BLaER1 (cell line): ENCODE measurements around the gene EPHA10.
"Not testable (repeated sequence)": the region's sequence is repeated elsewhere in the genome, so short reads cannot be mapped to it uniquely, and the experiment has no call there.

Source experiments
- H3K27ac ChIP-seq: shearing (Covaris generic); formaldehyde crosslinking; 2 replicates; pipeline ENCODE4 v1.8.1; 2022
- H3K27me3 ChIP-seq: shearing (Covaris generic); formaldehyde crosslinking; 2 replicates; pipeline ENCODE4 v1.8.1; 2022
- H3K36me3 ChIP-seq: shearing (Covaris generic); formaldehyde crosslinking; 2 replicates; pipeline ENCODE4 v1.8.1; 2022
- H3K4me1 ChIP-seq: shearing (Covaris generic); formaldehyde crosslinking; 2 replicates; pipeline ENCODE4 v1.8.1; 2022
- H3K4me2 ChIP-seq: shearing (Covaris generic); formaldehyde crosslinking; 2 replicates; pipeline ENCODE4 v1.8.1; 2022
- H3K4me3 ChIP-seq: shearing (Covaris generic); formaldehyde crosslinking; 2 replicates; pipeline ENCODE4 v1.8.1; 2022
- H3K9ac ChIP-seq: shearing (Covaris generic); formaldehyde crosslinking; 2 replicates; pipeline ENCODE4 v1.8.1; 2022
- H3K9me3 ChIP-seq: shearing (Covaris generic); formaldehyde crosslinking; 2 replicates; pipeline ENCODE4 v1.8.1; 2022
- H4K20me1 ChIP-seq: shearing (Covaris generic); formaldehyde crosslinking; 2 replicates; pipeline ENCODE4 v1.8.1; 2022
- Cebpa-rat ChIP-seq: shearing (Covaris generic); IDR thresholded peaks from 2 replicates; pipeline ENCODE4 v1.8.1; 2022

EPHA10 gene

GRCh38 chr1:37797750-37798345 is 32.9 kb upstream of the EPHA10 start:
- Histone ChIP-seq H3K4me1 (peaks cover 18% of the 10 kb centered on the region), H3K27me3 (no peaks in the 10 kb centered on the region), H3K9ac (no peak overlapping the region), H3K4me2 (no peak overlapping the region), H3K36me3 (peaks cover 73% of the 10 kb centered on the region), H3K9me3 (no peaks in the 10 kb centered on the region), H3K27ac (no peak overlapping the region), H3K4me3 (no peak overlapping the region), H4K20me1 (peaks cover 62% of the 10 kb centered on the region)
- no peak for TF ChIP-seq Cebpa-rat

- Histone ChIP-seq H3K4me1 (peaks cover 20% of the 10 kb centered on the region), H3K9ac (peak overlapping the region; percentile 95), H3K27me3 (no peaks in the 10 kb centered on the region), H3K27ac (no peak overlapping the region), H3K4me3 (peak overlapping the region; percentile 90), H3K4me2 (peak overlapping the region; percentile 93), H3K36me3 (peaks cover 50% of the 10 kb centered on the region), H4K20me1 (peaks cover 39% of the 10 kb centered on the region), H3K9me3 (no peaks in the 10 kb centered on the region)
- TF ChIP-seq Cebpa-rat = no peak
Observed at GRCh38 chr1:37795340-37796125, 30.6 kb upstream of the EPHA10 start.

- Histone ChIP-seq H4K20me1 (peaks cover 30% of the 10 kb centered on the region), H3K27ac (peak overlapping the region; percentile 96), H3K4me1 (peaks cover 20% of the 10 kb centered on the region), H3K27me3 (no peaks in the 10 kb centered on the region), H3K4me2 (peak overlapping the region; percentile 93), H3K9ac (peak overlapping the region; percentile 95), H3K9me3 (no peaks in the 10 kb centered on the region), H3K36me3 (peaks cover 41% of the 10 kb centered on the region), H3K4me3 (peak overlapping the region; percentile 90)
- TF ChIP-seq Cebpa-rat = no peak
Observed at GRCh38 chr1:37794372-37795339, 29.7 kb upstream of the EPHA10 start.

- peak within 1 kb of the TSS; percentile 93 for H3K4me2 ChIP-seq
- peak within 1 kb of the TSS; percentile 96 for H3K27ac ChIP-seq
- no peaks in the 10 kb centered on the region for H3K9me3 ChIP-seq
- H3K27me3 ChIP-seq = no peaks in the 10 kb centered on the region
- peak within 1 kb of the TSS; percentile 90 for H3K4me3 ChIP-seq
- peaks cover 20% of the 10 kb centered on the region for H3K4me1 ChIP-seq
- peaks cover 34% of the 10 kb centered on the region for H3K36me3 ChIP-seq
- no peak for TF ChIP-seq Cebpa-rat
- peaks cover 22% of the 10 kb centered on the region for H4K20me1 ChIP-seq
- peak within 1 kb of the TSS; percentile 95 for H3K9ac ChIP-seq
Observed at GRCh38 chr1:37793773-37794371, 29.0 kb upstream of the EPHA10 start, which contains the start of gene MANEAL. MANEAL (plus strand) TSS chr1:37793847; CDS start chr1:37794183, 336 bp downstream.

GRCh38 chr1:37792943-37793686 is 28.2 kb upstream of the EPHA10 start:
- peak overlapping the region; percentile 95 for H3K9ac ChIP-seq
- H3K36me3 ChIP-seq = peaks cover 26% of the 10 kb centered on the region
- no peaks in the 10 kb centered on the region for H3K27me3 ChIP-seq
- no peak for TF ChIP-seq Cebpa-rat
- peak overlapping the region; percentile 76 for H3K4me2 ChIP-seq
- peak overlapping the region; percentile 68 for H3K27ac ChIP-seq
- H3K4me3 ChIP-seq = peak overlapping the region; percentile 90
- H4K20me1 ChIP-seq = peaks cover 21% of the 10 kb centered on the region
- peaks cover 20% of the 10 kb centered on the region for H3K4me1 ChIP-seq
- H3K9me3 ChIP-seq = no peaks in the 10 kb centered on the region

- H4K20me1 ChIP-seq = no peaks in the 10 kb centered on the region
Observed at GRCh38 chr1:37782491-37782890, 17.6 kb upstream of the EPHA10 start.

GRCh38 chr1:37778654-37779053 is 13.7 kb upstream of the EPHA10 start:
- no peak overlapping the region for H3K4me3 ChIP-seq
- no peak for TF ChIP-seq Cebpa-rat
- H3K36me3 ChIP-seq = no peaks in the 10 kb centered on the region
- H3K4me1 ChIP-seq = peaks cover 34% of the 10 kb centered on the region
- no peaks in the 10 kb centered on the region for H4K20me1 ChIP-seq
- no peak overlapping the region for H3K27ac ChIP-seq
- no peak overlapping the region for H3K9ac ChIP-seq
- H3K9me3 ChIP-seq = no peaks in the 10 kb centered on the region
- no peak overlapping the region for H3K4me2 ChIP-seq
- H3K27me3 ChIP-seq = no peaks in the 10 kb centered on the region

More at GRCh38 chr1:37782491-37782890, 17.6 kb upstream of the EPHA10 start:
- H3K9me3 ChIP-seq = no peaks in the 10 kb centered on the region
- TF ChIP-seq Cebpa-rat = no peak
- H3K4me1 ChIP-seq = peaks cover 13% of the 10 kb centered on the region
- no peak overlapping the region for H3K4me3 ChIP-seq
- H3K9ac ChIP-seq = no peak overlapping the region
- no peaks in the 10 kb centered on the region for H3K36me3 ChIP-seq
- no peaks in the 10 kb centered on the region for H3K27me3 ChIP-seq
- no peak overlapping the region for H3K27ac ChIP-seq
- no peak overlapping the region for H3K4me2 ChIP-seq

- H4K20me1 ChIP-seq = no peaks in the 10 kb centered on the region
- peak overlapping the region; percentile 49 for H3K27ac ChIP-seq
- H3K9ac ChIP-seq = no peak overlapping the region
- no peaks in the 10 kb centered on the region for H3K36me3 ChIP-seq
- no peaks in the 10 kb centered on the region for H3K27me3 ChIP-seq
- H3K4me2 ChIP-seq = peak overlapping the region; percentile 68
- peaks cover 42% of the 10 kb centered on the region for H3K4me1 ChIP-seq
- no peak for TF ChIP-seq Cebpa-rat
- no peak overlapping the region for H3K4me3 ChIP-seq
- H3K9me3 ChIP-seq = no peaks in the 10 kb centered on the region
Observed at GRCh38 chr1:37776946-37777516, 12.1 kb upstream of the EPHA10 start.

GRCh38 chr1:37771440-37771839 is 6.5 kb upstream of the EPHA10 start:
- not testable (repeated sequence) for H4K20me1 ChIP-seq, H3K4me3 ChIP-seq, H3K4me2 ChIP-seq, H3K36me3 ChIP-seq, H3K9me3 ChIP-seq, H3K9ac ChIP-seq, H3K27ac ChIP-seq
- H3K4me1 ChIP-seq = peaks cover 24% of the 10 kb centered on the region
- H3K27me3 ChIP-seq = peaks cover 26% of the 10 kb centered on the region
